ENCODE measurements around the gene BRD4. TPM values are rescaled to one million over a fixed set of nuclear protein-coding genes. Genes with fewer than 3 reads are reported as not detected.
A peak's percentile ranks its signal among the peaks of the same experiment; 100 is the strongest.

BRD4 gene
- total RNA-seq, 1 donor from 2014 or later = 11.4 TPM

GRCh38 chr19:15237759-15238638 is 94.3 kb downstream of the BRD4 start:
- DNase-seq (ENCODE audit: low spot score in 2 of 2) (no peak), FAIRE-seq (no peak)

- no peak for FAIRE-seq
- no peak for DNase-seq (ENCODE audit: low spot score in 2 of 2)
Measured at GRCh38 chr19:15236886-15237285, 95.5 kb downstream of the BRD4 start.

- DNase-seq (ENCODE audit: low spot score in 2 of 2) (no peak), FAIRE-seq (no peak)
Measured at GRCh38 chr19:15235781-15236180, 96.6 kb downstream of the BRD4 start.

- DNase-seq (ENCODE audit: low spot score in 2 of 2) (no peak), FAIRE-seq (no peak)
Measured at GRCh38 chr19:15234431-15235130, 97.8 kb downstream of the BRD4 start.

DNA sequence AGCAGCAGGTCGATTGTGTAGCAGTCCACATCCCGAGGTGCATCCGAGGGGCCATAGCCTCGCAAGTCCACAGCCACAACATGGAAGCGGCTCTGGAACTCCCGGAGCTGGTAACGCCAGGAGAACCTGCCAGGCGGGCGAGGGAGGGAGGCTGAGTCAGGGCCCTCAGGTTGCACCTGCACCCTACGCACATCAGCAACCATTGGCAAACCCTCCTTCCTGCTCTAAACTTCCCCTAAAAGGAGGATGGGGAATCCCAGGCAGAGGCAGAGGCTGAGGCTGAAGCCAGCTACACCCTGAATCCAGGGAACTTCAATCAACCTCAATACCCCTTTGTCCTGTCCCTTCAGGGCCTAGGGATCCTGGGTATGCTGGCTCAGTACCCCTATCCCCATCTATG is 101.1 kb downstream of the BRD4 start:
- FAIRE-seq = no peak
- DNase-seq (ENCODE audit: low spot score in 2 of 2) = no peak

GRCh38 chr19:15227261-15227660 is 105.1 kb downstream of the BRD4 start:
- DNase-seq (ENCODE audit: low spot score in 2 of 2) (no peak), FAIRE-seq (no peak)

DNA sequence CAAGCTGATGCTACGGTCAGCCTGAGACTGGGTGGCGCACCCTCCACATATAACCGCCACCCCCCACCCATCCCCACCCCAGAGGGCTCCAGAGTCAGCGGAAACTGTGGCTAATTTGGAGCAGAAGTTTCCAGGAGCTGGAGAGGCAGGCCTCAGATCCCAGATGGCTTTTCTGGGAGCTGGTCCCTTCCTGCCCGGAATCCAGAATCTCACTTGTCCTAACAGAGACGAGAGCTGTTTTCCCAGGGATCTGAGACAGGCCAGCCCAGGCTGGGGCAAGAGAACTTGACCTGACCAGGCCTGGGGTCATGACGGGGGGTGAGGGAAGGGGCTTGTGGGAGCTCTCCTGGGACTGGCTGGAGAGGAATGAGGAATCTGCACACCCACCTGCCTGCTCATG is 106.6 kb downstream of the BRD4 start:
- FAIRE-seq (no peak), DNase-seq (ENCODE audit: low spot score in 2 of 2) (no peak)

GRCh38 chr19:15223649-15224361 is 108.5 kb downstream of the BRD4 start:
- no peak for FAIRE-seq
- DNase-seq (ENCODE audit: low spot score in 2 of 2) = no peak

GRCh38 chr19:15222738-15223648 is 109.3 kb downstream of the BRD4 start:
- peak; percentile 98 to 100 for DNase-seq (ENCODE audit: low spot score in 2 of 2)
- peak; percentile 91 for FAIRE-seq

DNA sequence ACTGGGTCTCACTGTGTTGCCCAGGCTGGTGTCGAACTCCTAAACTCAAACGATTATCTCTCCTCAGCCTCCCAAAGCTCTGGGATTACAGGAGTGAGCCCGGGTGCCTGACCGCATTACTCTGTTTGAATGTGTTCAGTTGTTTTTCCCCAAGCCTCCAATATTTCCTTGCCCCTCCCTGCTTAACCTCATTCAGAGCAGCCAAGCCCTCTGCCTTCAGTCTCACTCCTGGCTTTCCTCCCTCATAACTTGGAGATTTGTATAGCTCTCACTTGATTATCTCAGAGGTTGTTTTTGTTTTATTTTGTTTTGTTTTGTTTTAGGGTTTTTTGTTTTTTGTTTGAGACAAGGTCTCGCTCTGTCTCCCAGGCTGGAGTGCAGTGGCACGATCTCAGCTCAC is 111.5 kb downstream of the BRD4 start:
- DNase-seq (ENCODE audit: low spot score in 2 of 2) (no peak), FAIRE-seq (no peak)

- DNase-seq (ENCODE audit: low spot score in 2 of 2) (no peak), FAIRE-seq (no peak)
Measured at GRCh38 chr19:15218501-15218900, 113.8 kb downstream of the BRD4 start.

GRCh38 chr19:15216363-15216762 is 116.0 kb downstream of the BRD4 start:
- FAIRE-seq = no peak

GRCh38 chr19:15213715-15214381 is 118.5 kb downstream of the BRD4 start:
- FAIRE-seq (no peak), DNase-seq (ENCODE audit: low spot score in 2 of 2) (no peak)

More at GRCh38 chr19:15216363-15216762, 116.0 kb downstream of the BRD4 start:
- DNase-seq (ENCODE audit: low spot score in 2 of 2) = no peak

- DNase-seq (ENCODE audit: low spot score in 2 of 2) (no peak), FAIRE-seq (no peak)
Measured at GRCh38 chr19:15212711-15213110, 119.6 kb downstream of the BRD4 start.

- DNase-seq (ENCODE audit: low spot score in 2 of 2) (no peak), FAIRE-seq (no peak)
Measured at GRCh38 chr19:15210323-15210781, 122.0 kb downstream of the BRD4 start.

DNA sequence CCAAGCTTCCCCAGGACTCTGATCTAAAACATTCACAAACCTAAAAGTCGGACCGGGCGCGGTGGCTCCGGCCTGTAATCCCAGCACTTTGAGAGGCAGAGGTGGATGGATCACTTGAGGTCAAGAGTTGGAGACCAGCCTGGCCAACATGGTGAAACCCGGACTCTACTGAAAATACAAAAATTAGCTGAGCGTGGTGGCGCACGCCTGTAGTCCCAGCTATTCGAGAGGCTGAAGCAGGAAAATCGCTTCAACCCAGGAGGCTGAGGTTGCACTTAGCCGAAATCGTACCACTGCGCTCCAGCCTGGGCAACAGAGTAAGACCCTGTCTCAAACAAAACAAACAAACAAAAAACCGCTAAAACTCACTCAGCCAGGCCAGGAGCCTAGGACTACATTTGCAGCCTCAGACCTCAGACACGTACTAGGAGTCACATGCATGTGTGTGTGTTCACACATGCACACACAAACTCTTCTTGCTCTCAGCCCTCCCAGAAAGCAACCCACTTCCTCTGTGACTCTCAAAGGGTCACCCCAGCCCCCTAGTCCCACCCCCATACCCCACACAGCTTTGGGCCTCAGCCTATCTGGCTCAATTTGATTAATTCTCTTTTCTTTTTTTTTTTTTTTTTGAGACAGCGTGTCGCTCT is 130.8 kb downstream of the BRD4 start:
- no peak for FAIRE-seq
- DNase-seq (ENCODE audit: low spot score in 2 of 2) = no peak

- DNase-seq (ENCODE audit: low spot score in 2 of 2) = peak in 1 of 2 donors; percentile 56
- no peak for FAIRE-seq
Measured at GRCh38 chr19:15200553-15201364, 131.6 kb downstream of the BRD4 start, which contains the start of gene NOTCH3. Gene NOTCH3, minus strand, starts transcription at chr19:15200995. Its CDS starts 90 bp downstream, at chr19:15200905.

Data from frontal cortex (tissue), 4 donors.